H1 (cell line): ENCODE data around the gene HELQ. TPM values are rescaled to one million over a fixed set of nuclear protein-coding genes. Genes with fewer than 3 reads are reported as not detected.
"Not testable (repeated sequence)": the region's sequence is repeated elsewhere in the genome, so short reads cannot be mapped to it uniquely, and the experiment has no call there.

Experiments
- CTCF ChIA-PET: fragments of 300-600 bp; sonication (Branson Sonifier 250); formaldehyde crosslinking; loops from one replicate; lab custom pipeline; 2021; ENCODE audit not compliant: partially characterized antibody; lab: Charles Lee
- POLR2A ChIA-PET: fragments of 300-600 bp; sonication (Branson Sonifier 250); formaldehyde crosslinking; loops from one replicate; lab custom pipeline; 2021; ENCODE audit warnings: inconsistent platforms; ENCODE audit not compliant: partially characterized antibody; lab: Charles Lee
- DNase-seq, 2 experiments: peaks; one replicate each; pipeline versions ENCODE4 v3.0.0 to v3.0.0-alpha.2; 2010 to 2022; ENCODE audit warnings: low spot score in 2 of 2, low read depth in 1 of 2, mixed read lengths in 1 of 2
- FAIRE-seq: peaks from 2 replicates; lab custom pipeline; 2011; peaks lifted over from hg19 to GRCh38; lab: Jason Lieb, UNC
- H2AFZ ChIP-seq: 2 replicates; pipeline ENCODE4 v1.8.1; 2012; ENCODE audit warnings: low read length, inconsistent platforms
- H2AK5ac ChIP-seq: 2 replicates; pipeline ENCODE4 v1.6.1; 2013; ENCODE audit warnings: low read depth, low read length
- H2BK120ac ChIP-seq: replicated peaks from 2 replicates; pipeline ENCODE3; 2013; ENCODE audit warnings: low read depth, low read length, inconsistent platforms
- H2BK12ac ChIP-seq: 2 replicates; pipeline ENCODE4 v1.6.1; 2013; ENCODE audit warnings: low read depth, low read length
- H2BK15ac ChIP-seq: 2 replicates; pipeline ENCODE4 v1.6.1; 2013; ENCODE audit warnings: low read length
- H2BK20ac ChIP-seq: 2 replicates; pipeline ENCODE4 v1.6.1; 2013; ENCODE audit warnings: low read length
- H2BK5ac ChIP-seq: 2 replicates; pipeline ENCODE4 v1.6.1; 2013; ENCODE audit warnings: low read depth, low read length
- H3K14ac ChIP-seq: 2 replicates; pipeline ENCODE4 v1.6.1; 2013; ENCODE audit warnings: inconsistent platforms; ENCODE audit not compliant: insufficient read length
- H3K18ac ChIP-seq: 2 replicates; pipeline ENCODE4 v1.6.1; 2013; ENCODE audit warnings: low read length; ENCODE audit errors: extremely low read depth
- H3K23ac ChIP-seq: 2 replicates; pipeline ENCODE4 v1.6.1; 2013; ENCODE audit warnings: inconsistent platforms; ENCODE audit not compliant: insufficient read length
- H3K23me2 ChIP-seq: 2 replicates; pipeline ENCODE4 v1.6.1; 2013; ENCODE audit warnings: low read depth, low read length
- H3K27ac ChIP-seq: 2 replicates; pipeline ENCODE4 v1.6.1; 2011; ENCODE audit warnings: low read depth, low read length, inconsistent platforms
- H3K27me3 ChIP-seq, 4 experiments: replicated peaks in 1 of 4; 1 replicate in 1 of 4; 2 replicates in 3 of 4; pipeline versions ENCODE4 v1.6.1 to v1.8.1; 2011 to 2013; ENCODE audit warnings: low read length in 3 of 4, mild to moderate bottlenecking in 3 of 4, inconsistent platforms in 2 of 4, mixed read lengths in 2 of 4, moderate library complexity in 1 of 4; ENCODE audit not compliant: control insufficient read depth in 3 of 4, insufficient read depth in 3 of 4; ENCODE audit errors: extremely low read depth in 1 of 4
- H3K36me3 ChIP-seq, 4 experiments: 2 replicates each; pipeline versions ENCODE4 v1.6.1 to v1.8.1; 2011 to 2013; ENCODE audit warnings: mild to moderate bottlenecking in 4 of 4, low read length in 3 of 4, moderate library complexity in 2 of 4, control low read depth in 1 of 4, inconsistent platforms in 1 of 4; ENCODE audit not compliant: insufficient read depth in 4 of 4, control insufficient read depth in 2 of 4
- H3K4ac ChIP-seq: replicated peaks from 2 replicates; pipeline ENCODE3; 2013; ENCODE audit warnings: low read length, low read depth, mixed read lengths, inconsistent platforms; ENCODE audit not compliant: insufficient read length
- H3K4me1 ChIP-seq, 4 experiments: replicated peaks in 1 of 4; 1 replicate in 1 of 4; 2 replicates in 3 of 4; pipeline versions ENCODE4 v1.6.1 to v1.8.1; 2011 to 2013; ENCODE audit warnings: low read length in 3 of 4, inconsistent platforms in 2 of 4, mixed read lengths in 1 of 4; ENCODE audit not compliant: insufficient read depth in 4 of 4, control insufficient read depth in 3 of 4
- H3K4me2 ChIP-seq, 2 experiments: 2 replicates each; pipeline versions ENCODE4 v1.6.1 to v1.8.1; 2011 to 2013; ENCODE audit warnings: low read depth in 2 of 2, low read length in 2 of 2, control low read depth in 1 of 2, inconsistent platforms in 1 of 2, mild to moderate bottlenecking in 1 of 2; ENCODE audit not compliant: insufficient read depth in 1 of 2
- H3K4me3 ChIP-seq, 4 experiments: fragments of 200-600, 300-600 bp in 1 of 4; sonication (generic), shearing (Covaris generic), sonication (Bioruptor Twin) in 1 of 4; 2 replicates each; pipeline versions ENCODE4 v1.5.1 to v1.8.1; 2011 to 2016; ENCODE audit warnings: low read length in 4 of 4, low read depth in 3 of 4, control low read depth in 2 of 4, inconsistent platforms in 2 of 4, mild to moderate bottlenecking in 2 of 4, mixed read lengths in 1 of 4, moderate library complexity in 1 of 4; ENCODE audit not compliant: insufficient read depth in 2 of 4; ENCODE audit errors: extremely low read depth in 1 of 4
- H3K56ac ChIP-seq: replicated peaks from 2 replicates; pipeline ENCODE3; 2013; ENCODE audit warnings: low read depth, mild to moderate bottlenecking, mixed read lengths, low read length, inconsistent platforms; ENCODE audit not compliant: insufficient read length
- H3K79me1 ChIP-seq: 2 replicates; pipeline ENCODE4 v1.6.1; 2013; ENCODE audit warnings: low read depth, low read length, control low read depth
- H3K79me2 ChIP-seq, 2 experiments: 2 replicates each; pipeline versions ENCODE4 v1.6.1 to v1.8.1; 2012 to 2013; ENCODE audit warnings: low read length in 2 of 2, mild to moderate bottlenecking in 2 of 2, inconsistent platforms in 1 of 2; ENCODE audit not compliant: insufficient read depth in 2 of 2, control insufficient read depth in 1 of 2
- H3K9ac ChIP-seq, 4 experiments: replicated peaks in 1 of 4; 1 replicate in 1 of 4; 2 replicates in 3 of 4; pipeline versions ENCODE4 v1.6.1 to v1.8.1; 2011 to 2013; ENCODE audit warnings: low read depth in 3 of 4, low read length in 3 of 4, control low read depth in 2 of 4, mild to moderate bottlenecking in 2 of 4, moderate library complexity in 2 of 4, inconsistent platforms in 1 of 4; ENCODE audit errors: extremely low read depth in 1 of 4
- H3K9me3 ChIP-seq, 2 experiments: 2 replicates each; pipeline versions ENCODE4 v1.6.1 to v1.8.1; 2012 to 2013; ENCODE audit warnings: mild to moderate bottlenecking in 2 of 2, moderate library complexity in 2 of 2, control low read depth in 1 of 2, inconsistent platforms in 1 of 2, low read depth in 1 of 2, low read length in 1 of 2, mixed read lengths in 1 of 2; ENCODE audit not compliant: insufficient read depth in 2 of 2
- H4K20me1 ChIP-seq, 2 experiments: replicated peaks in 1 of 2; 2 replicates each; pipeline versions ENCODE3 to v1.8.1; 2011 to 2013; ENCODE audit warnings: inconsistent platforms in 2 of 2, low read length in 2 of 2, mild to moderate bottlenecking in 1 of 2; ENCODE audit not compliant: insufficient read depth in 2 of 2, control insufficient read depth in 1 of 2
- H4K5ac ChIP-seq: 2 replicates; pipeline ENCODE4 v1.6.1; 2013; ENCODE audit warnings: low read length, low read depth, mixed read lengths, inconsistent platforms; ENCODE audit not compliant: insufficient read length
- H4K8ac ChIP-seq: 2 replicates; pipeline ENCODE4 v1.8.0; 2013; ENCODE audit warnings: mild to moderate bottlenecking, moderate library complexity, low read length, inconsistent platforms; ENCODE audit not compliant: insufficient read depth; ENCODE audit errors: extremely low read depth
- H4K91ac ChIP-seq: replicated peaks from 2 replicates; pipeline ENCODE3; 2013; ENCODE audit warnings: low read length, mixed read lengths, inconsistent platforms; ENCODE audit not compliant: insufficient read length
- WGBS, 2 experiments: shearing (Covaris generic) in 1 of 2; methylation state at CpG; one replicate each; pipeline versions ENCODE4 v1.1.6 to v1.1.7; 2013 to 2015; ENCODE audit warnings: low lambda C conversion rate in 2 of 2, mixed read lengths in 2 of 2, inconsistent platforms in 1 of 2, low coverage in 1 of 2, missing lambda C conversion rate in 1 of 2; ENCODE audit not compliant: insufficient replicate concordance in 2 of 2, insufficient coverage in 1 of 2, insufficient read length in 1 of 2; ENCODE audit errors: extremely low coverage in 1 of 2, missing lambda C conversion rate in 1 of 2; 5-methylcytosine and 5-hydroxymethylcytosine counted together
- polyA plus RNA-seq, 7 experiments: library from polyadenylated mRNA; depleted of rRNA in 3 of 7; stranded (reverse) in 5 of 7; unstranded in 2 of 7; fragments of >200 nt in 5 of 7; fragments of 200-250 nt in 2 of 7; gene quantifications; 1 replicate in 5 of 7; 2 replicates in 1 of 7; 4 replicates in 1 of 7; pipeline versions ENCODE4 v1.2.1 to v1.2.3, GENCODE V29; 2011 to 2013; ENCODE audit warnings: missing spikeins in 2 of 7, mixed read lengths in 2 of 7
- total RNA-seq: library from RNA; stranded (reverse); fragmentation: NEBNext Ultra II Directional; extraction: Animal tissue kit (Norgen Biotek cat#: 25700); gene quantifications from 2 replicates; pipeline ENCODE4 v1.2.1, GENCODE V29; 2021

Gene HELQ
- total and polyA plus RNA-seq, 2 of the 8 experiments (the other 6 are each of a cell fraction or from before 2014, with no cell fraction given): 4.7 to 9.0 TPM

- H3K79me2 ChIP-seq, POLR2A ChIA-PET, H3K23ac ChIP-seq, H2BK12ac ChIP-seq, H4K8ac ChIP-seq, H3K56ac ChIP-seq, H3K79me1 ChIP-seq, H2BK5ac ChIP-seq, H4K20me1 ChIP-seq, H3K4me2 ChIP-seq, H4K5ac ChIP-seq, H2BK15ac ChIP-seq, H2AFZ ChIP-seq, FAIRE-seq, H4K91ac ChIP-seq, H3K27ac ChIP-seq, DNase-seq, H3K23me2 ChIP-seq, H3K4me3 ChIP-seq, H3K27me3 ChIP-seq, H3K9ac ChIP-seq, H2BK20ac ChIP-seq, H2BK120ac ChIP-seq, H3K14ac ChIP-seq, H2AK5ac ChIP-seq, H3K4ac ChIP-seq, H3K36me3 ChIP-seq, H3K18ac ChIP-seq, H3K4me1 ChIP-seq: not testable (repeated sequence)
- H3K9me3 ChIP-seq: peaks cover 6 to 10% of the 10 kb centered on the region in 2 experiments
- 90% methylated on average over 5 of the region's 10 CpGs; no CpG with 5 or more reads in 1 of the 2 experiments for WGBS, 2 experiments
- CTCF ChIA-PET: interaction anchor here (1.4 kb wide), 1 partner anchor 114 kb away, joined by 4 read pairs; the partner anchor contains the start of gene COQ2
Observed at GRCh38 chr4:83398158-83398557, 57.5 kb downstream of the HELQ start.
